HG02610 (cell line): ENCODE results near the gene NHERF2.

Source experiments
- ATAC-seq: cut with Tn5 transposase; IDR thresholded peaks from one replicate; pipeline ENCODE4 v1.9.1; 2021; ENCODE audit warnings: mild to moderate bottlenecking, moderate library complexity; ENCODE audit not compliant: unreplicated experiment

Gene NHERF2

GRCh38 chr16:1990351-1991134 is 36.2 kb upstream of the NHERF2 start:
- no peak for ATAC-seq

GRCh38 chr16:1991135-1991551 is 35.6 kb upstream of the NHERF2 start:
- ATAC-seq: no peak

DNA sequence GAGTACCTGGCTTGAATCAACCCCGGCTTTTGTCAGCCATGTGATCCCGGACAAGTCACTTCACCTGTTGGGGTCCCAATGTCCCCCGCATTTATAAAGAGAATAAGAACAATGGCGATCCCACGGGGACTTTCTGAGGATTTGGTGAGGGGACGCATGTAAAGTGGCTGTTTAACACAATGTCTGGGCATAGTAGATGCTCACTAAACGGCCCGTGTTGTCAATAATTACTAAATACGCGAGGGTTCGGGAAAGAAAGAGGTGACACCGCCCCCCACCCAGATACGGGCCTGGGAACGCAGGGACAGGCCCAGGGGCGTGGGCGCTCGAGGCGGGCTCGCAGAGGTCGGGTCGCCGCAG is 35.1 kb upstream of the NHERF2 start:
- ATAC-seq: no peak

GRCh38 chr16:1991948-1992703 is 34.6 kb upstream of the NHERF2 start:
- ATAC-seq: peak; percentile 44

- ATAC-seq: no peak
These were observed 33.9 kb upstream of the NHERF2 start for GRCh38 chr16:1992704-1993317.

DNA sequence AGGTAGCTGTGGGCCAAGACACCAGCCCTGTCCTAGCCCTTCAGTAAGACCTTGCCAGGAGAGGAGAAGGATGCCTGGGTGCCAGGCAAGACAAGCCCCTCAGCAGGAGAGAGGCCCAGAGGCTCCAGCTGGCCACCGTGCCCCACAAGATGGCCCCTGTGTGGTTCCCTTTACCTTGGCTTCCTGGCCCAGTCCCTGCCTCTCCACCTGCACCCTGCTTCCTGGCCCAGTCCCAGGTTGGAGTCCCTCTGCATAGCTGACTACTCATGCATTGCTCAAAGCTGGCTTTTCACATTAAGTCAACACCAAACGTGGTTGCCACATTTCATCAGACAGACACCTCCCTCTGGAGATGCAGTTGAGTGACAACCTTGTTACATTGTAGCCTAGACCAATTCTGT is 33.0 kb upstream of the NHERF2 start:
- ATAC-seq: no peak

DNA sequence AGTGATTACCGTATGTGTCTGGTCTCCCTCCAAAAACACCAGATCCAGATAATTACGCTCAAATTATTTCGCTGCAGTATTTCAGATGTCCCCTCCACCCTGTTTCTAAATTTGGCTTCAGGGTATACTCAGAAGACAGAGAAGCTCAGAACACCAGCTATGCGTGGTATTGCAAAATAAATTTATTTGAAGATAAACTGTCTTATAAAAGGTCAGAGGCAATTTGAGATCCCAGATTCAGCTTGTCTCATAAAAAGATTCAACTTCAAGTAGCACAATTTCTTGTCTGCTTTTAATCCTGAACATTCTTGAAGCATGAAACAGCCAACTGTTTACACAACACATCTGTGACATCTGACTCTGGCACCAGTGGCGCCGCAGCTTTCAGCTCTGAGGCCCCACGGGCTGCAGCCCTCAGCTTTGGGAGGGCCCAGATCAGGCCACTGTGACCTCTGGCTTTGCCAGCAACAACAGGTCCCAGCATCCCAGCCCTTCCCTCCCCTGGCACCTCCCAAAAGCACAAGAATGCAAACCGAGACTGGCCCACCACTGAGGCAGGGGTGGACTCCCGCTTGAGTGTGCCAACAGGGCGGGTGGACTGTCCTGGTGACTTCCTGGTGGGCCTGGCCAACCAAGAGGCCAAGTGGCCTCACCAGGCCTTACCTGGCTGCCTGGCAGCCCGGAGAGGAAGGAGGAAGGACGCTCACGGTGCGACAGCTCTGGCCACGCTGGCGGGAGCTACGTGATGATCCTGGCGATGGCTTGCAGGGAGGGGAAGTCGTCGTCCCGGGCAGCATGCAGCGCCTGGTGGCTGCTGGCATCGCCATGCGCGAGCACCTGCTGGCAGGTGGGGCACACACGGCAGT is 29.0 kb upstream of the NHERF2 start:
- no peak for ATAC-seq

DNA sequence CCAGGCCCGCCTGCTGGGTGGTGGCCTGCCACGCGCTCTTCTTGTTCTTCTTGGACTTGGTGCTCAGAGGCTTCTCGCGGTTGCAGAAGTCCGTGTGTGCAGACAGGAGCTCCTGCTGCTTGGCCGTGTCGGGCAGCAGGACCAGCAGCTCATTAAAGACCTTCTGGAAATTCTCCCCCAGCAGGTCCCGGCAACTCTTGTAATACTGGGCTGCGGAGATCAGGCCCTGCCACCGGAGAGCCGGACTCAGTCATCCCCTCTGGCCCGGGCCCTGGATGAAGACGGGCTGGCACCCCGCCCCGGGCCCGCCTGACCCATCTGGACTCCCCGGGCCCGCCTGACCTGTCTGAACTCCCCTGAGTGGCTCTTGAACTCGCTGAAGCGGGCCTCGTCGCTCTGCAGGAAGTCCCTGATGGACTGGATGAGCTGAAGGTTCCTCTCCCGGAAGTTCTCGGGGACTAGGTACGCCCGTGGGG is 28.3 kb upstream of the NHERF2 start:
- ATAC-seq: no peak

- ATAC-seq: no peak
These were observed 27.6 kb upstream of the NHERF2 start for GRCh38 chr16:1998852-1999801.

DNA sequence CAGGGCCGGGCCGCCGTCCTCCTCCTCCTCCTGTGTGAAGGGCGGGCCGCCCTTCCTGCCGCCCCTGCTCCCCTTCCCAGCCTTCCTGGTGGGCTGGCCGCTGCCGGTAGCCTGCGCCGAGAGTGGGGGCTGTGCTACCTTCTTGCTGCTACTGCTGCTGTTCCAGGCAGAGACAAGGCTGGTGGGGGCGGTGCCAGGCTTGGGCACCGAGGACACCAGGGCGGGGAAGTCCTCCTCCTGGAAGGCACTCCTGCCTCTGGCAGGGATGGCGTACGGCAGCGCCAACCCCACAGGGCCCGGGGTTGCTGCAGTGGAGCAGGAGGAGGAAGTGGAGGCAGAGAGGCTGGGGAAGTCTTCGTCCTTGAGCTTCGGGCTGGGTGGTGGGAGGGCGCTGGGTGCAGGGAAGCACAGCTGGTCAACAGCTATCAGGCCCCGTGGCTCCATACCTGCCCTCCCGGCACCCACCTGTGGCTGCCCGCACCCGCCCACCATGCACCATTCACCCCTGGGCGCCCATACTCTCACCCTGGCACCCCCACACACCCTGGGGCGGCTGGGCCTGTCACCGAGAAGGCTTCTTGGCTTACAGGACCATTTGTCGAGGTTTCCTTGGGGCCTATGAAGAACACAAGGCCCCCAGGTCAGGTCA is 26.7 kb upstream of the NHERF2 start:
- no peak for ATAC-seq

- no peak for ATAC-seq
These were observed 25.7 kb upstream of the NHERF2 start for GRCh38 chr16:2001035-2001434.

- no peak for ATAC-seq
These were observed 25.0 kb upstream of the NHERF2 start for GRCh38 chr16:2001456-2002355.

DNA sequence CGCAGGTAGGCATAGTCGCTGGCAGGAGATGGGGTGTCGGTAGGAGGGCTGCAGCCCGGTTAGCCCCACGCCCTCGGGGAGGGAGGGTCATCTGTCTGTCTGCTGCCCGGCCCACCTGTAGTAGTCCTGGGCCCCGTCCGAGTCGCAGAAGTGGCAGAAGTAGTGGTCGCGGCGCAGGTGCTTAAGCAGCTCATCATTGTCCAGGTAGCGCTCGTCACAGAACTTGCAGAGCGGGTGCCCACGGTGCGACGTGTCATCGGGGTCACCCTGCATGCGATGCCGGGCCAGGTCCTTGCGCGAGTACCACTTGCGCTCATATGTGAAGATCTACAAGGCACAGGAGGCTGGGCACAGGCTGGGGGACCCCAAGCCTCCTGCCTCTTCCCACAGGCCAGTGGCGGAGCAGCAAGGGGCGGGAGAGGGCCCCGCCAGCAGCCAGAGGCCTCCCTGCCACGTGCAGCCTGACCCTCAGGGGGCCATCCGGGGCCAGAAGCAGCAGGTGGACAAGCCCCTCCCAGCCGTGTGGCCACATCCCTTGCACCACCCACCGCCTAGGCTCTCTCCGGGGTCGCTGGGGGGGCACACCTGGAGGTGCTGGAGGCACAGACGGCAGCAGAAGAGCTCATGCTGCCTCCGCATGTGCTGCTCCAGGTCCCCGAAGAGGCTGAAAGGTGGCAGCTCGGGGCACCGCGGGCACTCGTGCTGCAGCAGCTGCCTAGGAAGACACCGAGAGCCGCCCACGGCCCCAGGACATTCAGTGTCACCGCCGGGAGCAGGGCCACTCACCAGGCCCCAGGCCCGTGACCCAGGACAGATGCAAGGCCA is 24.1 kb upstream of the NHERF2 start:
- ATAC-seq: no peak

DNA sequence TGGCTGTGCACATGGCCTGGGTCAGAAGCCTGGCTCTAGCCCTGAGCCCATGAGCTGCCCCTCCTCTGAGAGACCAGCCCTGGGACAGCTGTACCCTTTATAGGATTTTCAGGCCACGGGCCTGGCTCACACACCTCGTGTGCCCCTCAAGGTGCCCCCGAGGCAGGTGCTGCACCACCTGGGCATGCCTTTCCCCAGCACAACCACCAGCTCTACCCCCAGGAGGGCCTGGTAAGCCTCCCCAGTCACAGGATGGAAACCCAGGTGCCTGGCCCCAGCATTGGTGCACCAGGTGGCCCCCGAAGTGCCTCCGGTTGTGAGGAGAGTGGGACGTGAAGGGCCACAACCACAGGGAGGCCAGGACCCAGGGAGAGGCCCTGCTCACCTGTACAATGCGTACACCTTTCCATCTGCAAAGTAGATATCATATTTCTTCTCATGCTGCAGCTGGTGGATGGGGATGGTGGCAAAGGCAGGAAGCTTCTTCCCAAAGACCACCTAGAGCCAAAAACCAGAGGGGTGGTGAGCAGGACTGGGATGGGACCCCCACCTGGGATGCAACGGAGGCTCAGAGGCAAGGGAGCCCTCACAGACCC is 23.4 kb upstream of the NHERF2 start:
- ATAC-seq: no peak

GRCh38 chr16:2003827-2004641 is 22.7 kb upstream of the NHERF2 start:
- ATAC-seq: no peak
